GF-D8 (cell line): Measurements from ENCODE around the gene IRGQ.
"Not testable (repeated sequence)": the region's sequence is repeated elsewhere in the genome, so short reads cannot be mapped to it uniquely, and the experiment has no call there.

ENCODE experiments used
- DNase-seq: peaks from one replicate; lab custom pipeline; 2025; lab: John Stamatoyannopoulos, UW

The IRGQ gene

DNA sequence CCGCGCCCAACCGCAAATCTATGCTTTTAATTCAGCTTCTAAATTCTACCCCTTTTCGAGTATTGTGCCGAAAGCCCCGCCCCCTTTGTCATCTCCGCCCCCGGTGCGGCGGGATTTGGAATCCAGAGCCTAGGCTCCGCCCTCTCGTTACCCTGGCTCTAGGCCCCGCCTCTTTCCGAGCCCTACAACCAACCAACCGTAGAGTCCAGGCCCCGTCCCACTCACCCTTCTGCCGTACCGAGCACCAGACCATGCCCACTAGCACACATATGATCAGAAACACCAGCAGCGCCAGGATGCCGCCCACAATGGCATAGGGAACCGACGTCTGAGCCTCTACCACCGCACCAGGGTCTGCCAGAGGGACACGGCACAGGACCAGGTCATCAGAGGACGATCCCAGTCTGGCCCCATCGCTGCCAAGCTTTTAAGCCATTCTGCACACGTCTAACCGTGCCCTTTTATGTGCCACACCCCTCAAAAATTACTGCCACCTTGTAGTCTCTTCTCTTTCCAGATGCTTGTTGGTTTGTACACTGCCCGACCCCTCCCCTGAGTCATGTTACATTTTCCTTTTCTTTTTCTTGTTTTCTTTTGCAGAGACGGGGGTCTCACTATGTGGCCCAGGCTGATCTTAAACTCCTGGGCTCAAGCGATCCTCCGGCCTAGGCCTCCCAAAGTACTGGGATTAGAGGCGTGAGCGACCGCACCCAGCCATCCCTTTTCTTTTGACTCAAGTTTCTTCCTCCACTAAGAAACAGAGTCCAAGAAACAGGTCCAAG lies 28.1 kb upstream of the IRGQ start:
- DNase-seq: no peak

DNA sequence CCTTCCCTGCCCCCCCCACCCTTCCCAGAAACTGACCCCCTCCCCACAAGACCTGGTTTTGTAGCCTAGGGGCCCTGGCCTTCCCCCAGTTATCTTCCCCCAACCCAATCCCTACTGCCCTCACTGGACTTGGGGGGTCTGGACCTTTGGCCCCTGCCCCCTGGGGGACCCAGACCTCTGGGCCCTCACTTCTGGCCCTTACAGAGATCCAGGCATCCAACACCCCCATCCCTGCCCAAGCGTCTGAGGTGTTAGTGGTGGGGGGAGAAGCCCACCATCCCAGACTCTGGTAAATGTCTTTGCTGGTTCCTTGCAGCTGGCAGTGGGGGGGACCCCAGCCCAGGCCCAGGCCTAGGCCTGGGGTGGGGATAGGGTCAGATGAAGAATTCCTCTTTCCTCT lies 27.0 kb upstream of the IRGQ start:
- DNase-seq: no peak

DNA sequence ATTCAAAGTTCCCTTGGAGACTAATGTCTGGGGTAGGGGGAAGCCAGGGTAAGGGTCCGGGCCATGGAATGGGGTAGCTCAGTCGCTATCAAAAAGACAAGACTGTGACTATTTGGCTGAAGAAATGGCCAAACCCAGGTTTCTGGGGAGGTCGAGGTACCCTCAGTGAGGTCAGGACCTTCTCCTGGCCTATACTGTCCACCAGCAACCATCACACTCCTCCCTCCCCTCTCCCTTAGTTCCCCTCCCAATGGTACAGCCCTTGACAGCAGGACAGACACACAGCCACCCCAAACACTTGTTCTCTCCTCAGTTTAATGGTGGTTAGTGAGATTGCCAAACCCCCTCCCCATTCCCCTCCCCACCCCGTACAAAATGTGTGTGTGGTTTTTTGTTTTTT lies 26.1 kb upstream of the IRGQ start:
- no peak for DNase-seq

DNA sequence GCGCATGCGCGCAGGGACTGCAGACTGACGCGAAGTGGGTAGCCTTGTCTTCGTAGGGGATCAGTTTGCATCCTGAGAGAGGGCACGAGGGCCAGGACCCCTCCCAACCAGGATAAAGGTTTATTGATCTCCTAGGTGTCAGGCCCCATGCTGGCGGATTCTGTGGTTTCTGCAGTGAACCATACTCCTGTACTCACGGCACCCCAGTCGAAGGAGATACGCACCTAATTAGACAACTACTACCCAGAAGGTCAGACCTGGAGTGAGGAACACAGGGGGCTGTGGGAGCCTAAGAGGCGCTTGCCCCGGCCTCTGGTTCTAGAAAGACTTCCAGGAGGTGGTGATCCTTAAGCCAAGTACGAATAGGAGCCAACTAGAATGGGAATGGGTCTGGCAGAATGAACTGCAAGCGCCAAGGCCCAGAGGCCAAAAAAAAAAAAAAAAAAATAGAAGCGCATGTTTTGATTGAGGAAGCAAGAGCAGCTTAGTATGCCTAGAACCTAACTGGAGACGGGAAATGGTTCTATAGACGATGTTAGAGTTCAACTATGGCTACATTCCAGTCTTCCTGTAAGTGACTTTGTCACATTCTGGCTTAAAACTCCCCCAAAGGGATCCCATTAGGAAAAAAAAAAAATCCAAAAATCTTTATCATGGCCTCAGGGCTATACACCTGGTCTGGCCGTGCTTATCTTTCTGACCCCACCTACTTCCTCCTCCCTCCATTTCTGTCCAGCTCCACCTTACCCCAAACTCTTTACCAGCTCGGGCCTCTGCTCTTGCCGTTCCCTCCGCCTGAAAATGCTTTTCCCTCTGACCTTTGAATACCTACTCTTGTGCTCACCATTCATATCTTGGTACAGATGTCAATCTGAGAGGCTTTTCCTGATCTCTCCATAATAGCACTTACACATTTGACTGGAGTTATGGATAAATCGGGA lies 24.4 kb upstream of the IRGQ start:
- DNase-seq: no peak

DNA sequence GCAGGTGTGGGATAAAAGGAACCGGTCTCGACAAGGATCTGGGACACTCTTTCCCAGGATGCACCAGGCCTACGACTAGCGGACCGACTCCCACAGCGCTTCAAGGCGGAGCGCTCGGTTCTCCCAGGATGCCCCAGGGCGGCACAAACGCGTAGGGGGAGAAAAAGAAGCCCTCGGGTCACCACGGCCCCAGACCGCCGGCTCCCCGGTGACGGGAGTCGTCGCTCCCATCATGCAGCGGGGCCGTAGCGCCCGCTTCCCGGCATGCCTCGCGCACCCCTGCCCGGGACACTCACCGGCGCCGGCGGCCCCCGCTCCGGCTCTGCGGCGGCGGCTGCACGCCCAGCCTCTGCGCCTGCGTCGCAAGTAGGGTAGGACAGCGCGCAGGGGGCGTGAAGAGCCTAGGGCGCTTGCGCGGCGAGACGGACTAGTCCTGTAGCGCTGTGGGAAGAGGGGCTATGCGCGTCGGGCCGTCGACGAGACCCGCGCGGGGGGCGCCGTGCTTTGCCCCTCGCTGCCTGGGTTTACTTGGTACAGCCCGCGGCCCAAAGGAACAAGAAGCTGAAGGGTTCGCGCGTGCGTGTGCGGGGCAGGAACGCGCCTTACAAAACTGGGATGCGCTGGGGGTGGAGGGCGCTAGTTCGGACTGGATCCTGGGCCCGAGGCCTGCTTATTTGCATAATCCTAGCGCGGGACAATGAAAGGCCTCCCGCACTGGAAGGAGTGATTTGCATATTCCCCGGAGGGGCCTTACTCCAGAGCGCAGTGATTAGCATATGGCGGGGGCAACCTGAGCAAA lies 23.5 kb upstream of the IRGQ start, which contains the start of gene ZNF428:
ZNF428 (minus strand) TSS at position 368 of the 799 bp plus-strand sequence. CDS start 5,325 bp downstream, outside the sequence.
- peak; percentile 80 for DNase-seq

DNA sequence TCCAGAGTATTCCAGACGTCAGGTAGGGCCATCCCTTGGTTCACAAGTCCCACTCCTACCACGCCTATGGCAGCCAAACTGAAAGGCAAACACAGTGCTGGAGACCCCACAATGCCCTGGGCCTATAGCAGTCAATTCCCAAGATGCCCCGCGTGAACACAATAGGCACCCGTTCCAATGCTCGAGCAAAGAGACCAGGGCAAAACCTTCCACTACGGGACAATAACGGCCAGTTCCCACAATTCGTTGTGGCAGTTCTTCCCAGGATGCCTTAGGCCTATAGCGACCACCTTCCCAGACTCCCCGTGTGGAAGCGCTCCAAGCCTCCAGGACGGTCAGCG lies 23.0 kb upstream of the IRGQ start:
- DNase-seq: peak; percentile 35

DNA sequence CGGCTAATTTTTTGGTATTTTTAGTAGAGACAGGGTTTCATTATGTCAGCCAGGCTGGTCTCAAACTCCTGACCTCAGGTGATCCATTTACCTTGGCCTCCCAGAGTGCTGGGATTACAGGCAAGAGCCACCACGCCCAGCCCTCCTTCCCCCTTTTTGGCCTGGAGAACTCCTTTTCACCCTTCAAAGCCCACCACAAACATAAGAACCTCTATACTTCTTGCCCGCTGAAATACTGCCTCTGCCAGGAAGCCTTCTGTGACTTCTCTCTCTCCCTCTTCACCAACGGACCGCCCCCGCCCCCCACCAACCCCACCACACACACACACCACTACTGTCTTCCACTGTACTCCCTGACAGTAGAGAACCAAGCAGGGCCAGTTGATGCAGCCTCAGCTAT lies 21.0 kb upstream of the IRGQ start:
- DNase-seq: no peak

DNA sequence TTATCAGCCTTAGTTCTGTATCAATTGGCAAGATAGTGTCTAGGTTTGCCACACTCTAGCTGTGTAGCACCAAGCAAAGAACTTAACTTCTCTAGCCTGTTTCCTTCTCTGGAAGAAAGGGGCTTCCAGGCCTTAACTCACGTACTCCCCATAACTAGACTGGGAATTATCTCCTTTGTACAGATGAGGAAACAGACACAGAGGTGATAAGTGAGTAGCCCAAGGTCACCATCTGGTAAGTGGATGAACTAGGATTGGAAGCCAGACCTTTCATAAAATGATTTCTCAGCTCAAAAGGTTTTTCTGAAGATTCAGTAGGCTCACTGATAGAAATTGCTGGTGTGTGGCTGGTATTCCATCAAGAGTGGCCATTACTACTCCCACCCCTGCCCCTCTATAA lies 20.4 kb upstream of the IRGQ start:
- no peak for DNase-seq

DNA sequence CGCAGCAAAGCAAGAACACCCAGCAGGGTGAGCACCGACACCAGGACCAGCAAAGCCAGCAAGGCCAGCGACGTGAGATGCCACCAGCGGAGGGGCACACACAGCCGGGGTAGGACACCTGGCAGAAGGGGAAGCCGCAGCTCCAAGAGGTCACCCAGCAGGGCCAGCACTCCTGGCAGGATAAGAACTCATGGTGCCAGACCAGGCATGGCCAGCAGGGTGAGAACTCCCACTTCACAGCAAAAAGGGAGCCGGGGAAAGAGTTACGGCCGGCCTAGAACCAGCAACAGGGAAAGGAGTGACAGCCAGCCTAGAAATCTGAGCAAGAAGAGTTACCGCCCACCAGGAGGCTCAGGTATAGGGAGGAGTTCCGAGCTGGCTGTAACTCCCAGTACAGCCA lies 16.4 kb upstream of the IRGQ start:
- DNase-seq: no peak

DNA sequence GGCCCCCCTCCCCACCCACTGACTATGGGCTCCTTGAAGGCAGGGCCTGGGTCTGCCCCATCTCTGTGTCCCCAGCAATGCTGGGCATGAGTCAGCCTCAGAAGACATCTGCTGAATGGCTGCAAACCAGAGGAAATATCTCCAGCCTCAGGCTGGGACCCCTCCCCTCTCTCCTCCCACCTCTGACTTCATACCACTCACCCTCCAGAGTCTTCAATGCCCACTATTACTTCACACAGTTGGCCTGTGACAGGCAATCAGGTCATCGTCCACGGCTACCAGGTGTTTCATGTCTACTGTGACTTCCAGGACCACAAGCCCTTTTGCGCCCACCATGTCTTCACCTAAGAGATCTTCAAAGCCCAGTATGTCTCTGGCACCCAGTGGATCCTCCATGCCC lies 15.9 kb upstream of the IRGQ start, which contains the start of gene SRRM5:
SRRM5 (plus strand) TSS at position 301 of the 400 bp plus-strand sequence; CDS start at position 335, 34 bp downstream.
- DNase-seq: no peak

DNA sequence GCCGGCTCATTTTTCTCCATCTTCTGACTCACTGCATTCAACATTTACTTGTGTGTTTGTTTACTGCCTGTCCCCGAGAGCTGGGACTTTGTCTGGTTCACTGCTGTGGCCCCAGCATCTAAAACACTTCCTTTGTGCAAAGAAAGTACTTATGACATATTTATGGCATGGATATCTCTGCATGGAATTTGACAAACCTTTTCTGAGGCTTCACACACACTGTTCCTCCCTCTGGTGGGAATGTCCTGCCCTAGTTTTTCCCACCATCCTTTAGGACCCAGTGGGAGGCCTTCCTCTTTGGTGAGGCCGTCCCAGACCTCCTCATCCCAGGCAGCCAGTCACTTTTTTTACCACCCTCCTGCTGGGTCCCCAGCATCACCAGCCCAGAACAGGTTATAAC lies 14.6 kb upstream of the IRGQ start:
- DNase-seq: no peak

DNA sequence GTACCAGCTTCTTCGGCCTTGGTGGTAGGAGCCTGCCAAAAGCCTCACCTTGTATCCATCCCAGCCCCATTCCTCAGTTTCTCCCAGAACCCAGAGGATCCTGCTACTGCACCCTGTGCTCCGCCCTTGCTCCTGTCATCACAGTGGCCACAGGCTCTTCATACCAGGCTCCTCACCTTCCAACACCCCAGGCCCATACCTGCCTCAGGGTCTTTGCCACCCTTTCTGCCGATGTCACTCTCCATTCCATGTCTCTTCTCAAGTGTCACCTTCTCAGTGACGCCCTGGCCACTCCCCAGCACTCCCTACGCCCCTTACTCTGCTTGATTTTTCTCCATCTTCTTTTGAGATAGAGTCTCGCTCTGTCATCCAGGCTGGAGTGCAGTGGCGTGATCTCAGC lies 13.9 kb upstream of the IRGQ start:
- no peak for DNase-seq

DNA sequence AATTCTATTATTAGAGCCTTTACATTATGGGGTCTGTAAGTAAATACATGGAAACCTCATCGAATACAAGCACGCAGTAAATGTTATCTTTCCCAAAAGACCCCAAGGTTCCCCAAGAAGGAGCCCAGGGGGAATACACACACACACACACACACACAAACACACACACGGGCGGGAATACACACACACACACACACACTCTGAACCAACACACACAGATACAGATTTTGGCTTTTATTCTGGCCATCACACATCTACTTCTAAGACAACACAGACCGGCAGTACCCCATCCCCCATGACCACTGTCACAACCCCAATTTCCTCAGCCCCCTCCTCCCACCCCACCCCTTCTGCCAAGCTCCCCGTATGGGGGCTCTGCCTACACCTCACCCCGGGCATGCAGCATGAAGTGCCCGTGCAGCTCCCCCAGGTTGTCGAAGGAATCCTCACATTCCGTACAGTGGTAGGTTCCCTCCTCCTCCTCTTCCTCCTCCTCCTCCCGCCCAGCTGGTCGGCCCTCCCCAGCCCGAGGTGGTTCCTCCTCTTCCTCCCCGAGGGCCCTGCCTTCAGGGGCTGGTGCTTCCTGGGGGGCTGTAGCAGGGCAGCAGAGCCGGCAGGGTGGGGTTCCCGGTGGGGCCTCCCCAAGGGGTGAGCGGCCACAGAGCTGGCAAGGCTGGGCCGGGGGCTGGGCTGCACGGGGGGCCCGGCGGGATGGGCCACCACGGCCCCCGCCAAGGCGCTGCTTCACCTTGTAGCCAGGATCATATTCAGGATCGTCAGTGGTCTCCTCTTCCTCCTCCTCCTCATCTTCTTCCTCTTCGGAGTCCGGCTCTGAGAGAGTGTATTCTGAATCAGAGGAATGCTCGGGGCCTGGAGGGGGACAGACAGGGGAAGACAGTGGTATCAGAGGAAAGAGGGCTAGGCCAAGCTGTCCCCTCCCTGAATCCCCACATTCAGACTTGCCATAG lies 11.6 kb upstream of the IRGQ start:
- DNase-seq: no peak

DNA sequence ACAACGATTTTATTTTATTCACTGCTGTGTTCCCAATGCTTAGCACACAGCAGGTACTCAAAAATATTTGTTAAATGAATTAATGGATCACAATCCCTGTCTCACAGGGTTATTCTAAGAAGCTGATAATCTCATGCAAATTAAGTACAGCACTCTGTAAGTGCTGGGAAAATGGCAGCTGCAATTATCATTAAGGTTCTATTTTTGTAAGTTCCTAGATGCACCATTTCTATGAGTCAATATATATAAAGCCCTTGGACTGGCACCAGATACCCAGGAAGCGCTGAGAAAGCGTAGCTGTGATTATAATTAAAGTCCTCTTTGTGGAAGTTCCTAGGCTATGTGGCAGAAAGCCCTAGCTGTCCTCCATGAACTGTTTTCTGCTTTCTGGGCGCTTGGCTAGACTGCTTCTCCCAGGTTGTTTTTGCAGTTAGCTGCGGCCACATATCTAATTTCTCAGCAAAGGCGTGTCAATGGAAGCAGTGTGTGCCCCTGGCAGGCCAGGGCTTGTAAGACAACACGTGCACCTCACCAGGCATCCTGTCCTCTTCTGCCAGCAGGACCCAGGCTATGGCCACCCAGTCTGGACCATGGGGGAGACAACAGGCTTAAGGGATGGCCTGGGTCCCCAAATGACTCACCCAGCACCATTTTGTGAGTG lies 10.8 kb upstream of the IRGQ start:
- DNase-seq: no peak

DNA sequence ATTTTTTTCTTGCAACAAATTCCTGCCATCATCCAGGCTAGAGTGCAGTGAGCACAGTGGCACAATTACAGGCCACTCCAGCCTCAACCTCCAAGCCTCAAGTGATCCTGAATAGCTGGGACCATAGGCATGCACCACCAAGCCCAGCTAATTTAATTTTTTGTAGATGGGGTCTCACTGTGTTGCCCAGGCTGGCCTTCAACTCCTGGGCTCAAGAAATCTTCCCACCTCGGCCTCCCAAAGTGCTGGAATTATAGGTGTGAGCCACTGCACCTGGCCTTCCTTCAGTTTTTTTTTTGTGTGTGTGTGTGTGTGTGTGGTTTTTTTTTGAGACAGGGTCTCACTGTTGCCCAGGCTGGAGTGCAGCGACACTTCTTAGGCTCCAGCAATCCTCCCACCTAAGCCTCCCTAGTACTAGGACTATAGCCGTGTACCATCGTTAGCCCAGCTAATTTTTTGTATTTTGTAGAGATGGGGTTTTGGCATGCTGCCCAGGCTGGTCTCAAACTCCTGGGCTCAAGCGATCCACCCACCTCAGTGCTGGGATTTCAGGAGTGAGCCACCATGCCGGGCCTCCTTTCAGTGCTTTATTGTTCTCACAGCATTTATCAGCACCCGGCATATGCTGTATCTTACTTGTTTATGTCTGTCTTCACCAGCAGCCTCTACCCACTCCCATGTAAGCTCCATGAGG lies 10.1 kb upstream of the IRGQ start:
- no peak for DNase-seq

DNA sequence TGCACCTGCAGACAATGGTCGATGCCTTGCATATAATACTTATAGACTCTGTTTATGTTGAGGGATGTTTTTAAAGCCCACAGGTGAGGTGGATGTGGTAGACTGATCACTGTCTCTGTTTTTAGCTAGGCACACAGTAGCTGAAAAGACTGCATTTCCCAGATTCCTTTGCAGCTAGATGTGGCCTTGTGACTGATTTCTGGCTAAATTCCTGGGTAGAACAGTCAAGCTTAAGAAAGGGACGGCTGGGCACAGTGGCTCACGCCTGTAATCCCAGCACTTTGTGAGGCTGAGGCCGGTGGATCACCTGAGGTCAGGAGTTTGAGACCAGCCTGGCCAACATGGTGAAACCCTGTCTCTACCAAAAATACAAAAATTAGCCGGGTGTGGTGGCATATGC lies 4.4 kb upstream of the IRGQ start:
- DNase-seq: not testable (repeated sequence)

DNA sequence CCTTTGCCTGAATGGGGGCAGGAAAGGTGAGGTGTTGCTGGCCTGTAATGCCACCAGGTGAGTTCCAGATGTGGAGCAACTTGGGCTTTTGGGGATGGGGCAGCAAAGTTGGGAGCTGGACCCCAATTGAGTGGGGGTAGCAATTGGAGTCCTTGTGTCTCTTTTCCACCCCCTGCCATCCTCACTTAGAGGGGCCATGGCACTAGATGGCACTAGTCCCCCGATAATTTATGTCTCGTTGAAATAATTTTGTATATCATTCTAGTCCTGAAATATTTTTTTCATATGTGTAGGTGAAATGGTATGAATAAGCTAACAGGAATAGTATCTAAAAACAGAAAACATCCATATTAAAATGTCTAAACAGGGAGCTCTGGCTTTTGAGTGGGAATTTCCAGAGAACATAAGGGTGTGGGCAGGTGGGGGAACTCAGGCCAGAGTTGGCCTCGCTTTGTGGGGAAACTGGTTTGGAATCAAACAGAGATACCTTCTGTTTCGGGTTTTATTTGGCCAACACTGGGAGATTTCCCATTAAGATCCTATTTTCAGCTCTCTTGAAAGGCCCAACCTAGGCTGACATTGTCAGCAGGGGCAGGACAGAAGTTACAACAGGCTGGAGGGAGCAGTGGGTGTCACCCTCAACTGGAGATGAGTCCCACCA lies 3.8 kb upstream of the IRGQ start:
- no peak for DNase-seq

DNA sequence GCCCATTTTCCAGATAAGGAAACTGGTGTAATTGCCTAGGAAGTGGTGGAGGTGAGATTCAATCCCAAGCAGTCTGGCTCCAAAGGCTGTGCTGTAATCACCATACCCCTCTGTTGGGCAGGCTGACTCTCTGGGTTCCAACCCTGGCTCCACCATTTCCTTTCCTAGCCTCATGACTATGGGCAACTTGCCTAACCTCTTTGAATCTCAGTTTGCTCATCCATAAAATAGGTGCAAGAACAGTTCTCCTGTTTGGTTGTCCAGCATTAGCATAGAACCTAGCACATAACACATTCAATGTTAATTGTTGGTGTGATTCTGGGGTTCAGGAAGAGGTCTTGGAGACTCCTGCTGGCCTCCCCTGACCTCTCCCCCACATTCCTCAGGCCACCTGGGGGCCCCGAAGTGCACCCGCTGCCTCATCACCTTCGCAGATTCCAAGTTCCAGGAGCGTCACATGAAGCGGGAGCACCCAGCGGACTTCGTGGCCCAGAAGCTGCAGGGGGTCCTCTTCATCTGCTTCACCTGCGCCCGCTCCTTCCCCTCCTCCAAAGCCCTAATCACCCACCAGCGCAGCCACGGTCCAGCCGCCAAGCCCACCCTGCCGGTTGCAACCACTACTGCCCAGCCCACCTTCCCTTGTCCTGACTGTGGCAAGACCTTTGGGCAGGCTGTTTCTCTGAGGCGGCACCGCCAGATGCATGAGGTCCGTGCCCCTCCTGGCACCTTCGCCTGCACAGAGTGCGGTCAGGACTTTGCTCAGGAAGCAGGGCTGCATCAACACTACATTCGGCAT lies 2.7 kb upstream of the IRGQ start:
- no peak for DNase-seq

DNA sequence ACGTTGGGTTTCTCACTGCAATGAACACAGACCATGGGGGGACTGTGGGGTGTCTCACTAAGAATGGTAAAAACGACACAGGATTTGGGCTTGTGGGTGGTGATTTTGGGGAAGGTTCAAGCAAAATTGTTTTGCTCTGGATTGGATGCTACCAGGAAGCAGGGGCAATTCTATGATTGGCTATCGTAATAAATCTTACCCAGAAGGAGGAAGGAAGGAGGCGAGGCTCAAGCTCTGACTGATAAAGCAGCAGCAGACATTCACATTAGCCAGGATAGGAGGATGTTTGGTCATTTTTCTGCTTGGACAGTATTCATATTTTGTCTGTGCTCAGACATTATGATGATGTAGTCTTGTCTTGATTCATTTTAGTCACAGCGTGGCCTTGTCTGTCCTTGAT lies 1.9 kb upstream of the IRGQ start:
- peak; percentile 0 for DNase-seq
